ENCODE data around the gene SEC22A. TPM values are rescaled to one million over a fixed set of nuclear protein-coding genes. Genes with fewer than 3 reads are reported as not detected.

SEC22A gene, protein sequence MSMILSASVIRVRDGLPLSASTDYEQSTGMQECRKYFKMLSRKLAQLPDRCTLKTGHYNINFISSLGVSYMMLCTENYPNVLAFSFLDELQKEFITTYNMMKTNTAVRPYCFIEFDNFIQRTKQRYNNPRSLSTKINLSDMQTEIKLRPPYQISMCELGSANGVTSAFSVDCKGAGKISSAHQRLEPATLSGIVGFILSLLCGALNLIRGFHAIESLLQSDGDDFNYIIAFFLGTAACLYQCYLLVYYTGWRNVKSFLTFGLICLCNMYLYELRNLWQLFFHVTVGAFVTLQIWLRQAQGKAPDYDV
- 10 to 100 TPM; 13.8 to 15.8 TPM for total RNA-seq

DNA sequence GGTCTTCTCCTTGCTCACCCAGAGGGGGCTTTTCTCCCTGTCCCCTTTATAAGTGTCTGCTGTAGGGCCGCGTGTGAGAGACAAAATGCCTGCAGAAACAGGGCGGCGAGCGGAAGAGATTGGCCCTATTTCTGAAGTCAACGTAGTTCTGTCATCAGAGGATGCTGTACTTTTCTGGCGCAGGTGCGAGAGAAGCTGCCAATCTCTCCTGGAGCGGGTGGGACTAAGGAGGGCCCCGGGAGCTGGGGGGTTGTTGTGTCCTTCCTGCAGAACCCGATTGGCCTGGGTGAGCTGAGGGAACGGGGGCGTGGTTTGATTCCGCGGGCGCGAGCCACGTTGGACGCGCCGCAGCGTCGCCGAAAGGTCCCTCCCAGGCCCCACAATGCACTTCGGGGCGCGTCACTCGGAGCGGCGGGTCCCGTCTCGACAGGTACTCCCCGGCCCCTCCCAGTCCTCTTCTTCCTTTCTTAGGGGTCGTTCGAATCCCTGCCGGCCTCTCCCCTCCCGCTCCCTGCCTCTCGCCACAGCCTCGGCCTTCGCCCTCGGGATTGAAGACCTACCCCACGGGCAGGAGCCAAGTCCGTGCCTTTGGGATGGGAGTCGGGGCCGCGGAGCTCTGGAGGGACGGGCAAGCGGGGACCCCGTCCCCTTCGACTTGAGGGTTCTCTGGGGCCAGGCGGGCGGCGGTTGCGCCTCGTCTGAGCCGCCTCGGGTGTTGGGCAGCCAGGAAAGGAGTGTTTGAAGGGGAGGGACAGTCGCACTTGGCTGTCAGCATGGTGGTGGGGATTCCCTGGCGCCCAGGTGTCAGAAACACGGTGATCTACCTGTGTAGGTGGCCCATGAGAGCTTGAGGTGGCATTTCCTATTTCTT is at the start of gene SEC22A:
Gene SEC22A (plus strand): TSS at position 387 of the 871 bp plus-strand sequence. CDS start 7,275 bp downstream, outside the sequence.
- CTCF ChIA-PET: interaction anchor here (0.8 to 1.1 kb wide), 5 partner anchors 9 to 285 kb away, joined by 3 read pairs; no protein-coding TSS in a partner anchor
- H3K9me3 Mint-ChIP-seq: peaks cover 6% of the 10 kb centered on the region
- H3K36me3 Mint-ChIP-seq (ENCODE audit: low read depth): peaks cover 13% of the 10 kb centered on the region
- peaks cover 28% of the 10 kb centered on the region for H3K4me1 Mint-ChIP-seq
- peak; percentile 97 for DNase-seq
- POLR2A ChIA-PET: interaction anchor here (0.7 kb wide), 1 partner anchor 76 kb away, joined by 3 read pairs; no protein-coding TSS in a partner anchor
- H3K27ac Mint-ChIP-seq: peak within 1 kb of the TSS; percentile 99
- peaks cover 2% of the 10 kb centered on the region for H3K27me3 Mint-ChIP-seq
- H3K4me3 Mint-ChIP-seq: peak within 1 kb of the TSS; percentile 86

DNA sequence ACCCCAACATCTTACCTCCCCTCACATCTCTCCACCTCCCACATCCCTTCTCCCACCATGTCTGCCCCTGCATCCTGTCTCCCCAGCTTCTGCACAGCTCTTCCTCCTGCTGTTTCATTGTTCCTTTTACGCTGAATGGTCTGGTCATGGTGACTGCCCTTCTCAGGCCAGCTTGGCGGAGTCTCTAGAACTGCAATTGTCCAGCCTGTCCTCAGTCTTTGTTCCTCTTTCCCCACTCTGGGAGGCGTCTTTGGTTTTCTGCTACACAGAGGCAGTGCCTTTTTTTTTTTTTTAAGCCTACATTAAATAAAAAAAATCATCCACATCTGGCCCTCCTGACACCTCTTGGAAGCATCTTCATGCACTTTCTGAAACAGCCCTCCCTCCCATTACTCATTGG is 49.1 kb upstream of the SEC22A start:
- CTCF ChIA-PET: no interaction called here
- H3K27me3 Mint-ChIP-seq: no peaks in the 10 kb centered on the region

DNA sequence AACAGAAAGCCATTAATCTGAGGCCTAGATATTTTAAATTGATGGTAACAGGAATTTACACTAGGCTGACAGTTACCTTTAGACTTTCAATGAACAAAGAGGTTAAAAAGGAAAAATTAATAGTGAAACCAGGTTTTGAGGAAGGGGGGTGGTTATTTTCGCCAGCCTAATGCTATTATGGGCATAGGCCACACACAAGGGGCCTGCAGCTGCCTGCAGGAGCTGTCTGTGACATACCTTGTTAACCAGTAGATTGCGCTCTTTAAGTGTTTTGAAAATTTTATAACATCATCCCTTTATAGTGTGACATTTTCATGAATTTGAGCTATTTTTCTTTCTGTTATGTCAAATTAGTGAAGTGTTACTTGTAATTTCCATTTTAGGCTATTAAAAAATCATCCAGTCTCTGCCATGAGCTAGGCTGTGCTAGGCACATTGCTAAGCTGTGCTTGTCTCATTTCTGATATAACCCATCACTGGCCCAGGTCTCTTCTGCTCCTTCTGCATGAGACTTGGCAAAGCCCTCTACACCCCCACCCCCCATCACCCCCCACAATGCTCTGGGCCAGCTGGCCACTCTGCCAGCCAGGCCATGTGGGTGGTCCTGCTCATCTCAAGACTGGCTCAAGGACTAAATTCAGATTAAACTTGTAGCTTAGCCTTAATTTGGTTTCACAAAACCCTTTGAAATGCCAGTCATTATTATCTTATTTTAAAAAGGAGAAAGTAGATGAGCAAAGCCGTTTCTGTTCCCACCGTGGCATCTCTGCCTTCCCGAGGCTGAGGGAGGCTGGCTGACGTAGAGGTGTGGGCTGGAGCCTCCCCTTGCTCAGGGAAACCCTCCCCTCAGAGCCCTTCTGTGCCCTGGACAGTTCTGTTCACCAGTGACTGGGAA is 48.4 kb upstream of the SEC22A start:
- no peaks in the 10 kb centered on the region for H3K4me1 Mint-ChIP-seq
- H3K9me3 Mint-ChIP-seq: peaks cover 7% of the 10 kb centered on the region
- H3K27me3 Mint-ChIP-seq: no peaks in the 10 kb centered on the region
- ChIA-PET CTCF (no interaction called here), POLR2A (no interaction called here)
- H3K27ac Mint-ChIP-seq: no peak overlapping the region
- H3K36me3 Mint-ChIP-seq (ENCODE audit: low read depth): peaks cover 37% of the 10 kb centered on the region
- DNase-seq: no peak
- H3K4me3 Mint-ChIP-seq: no peak overlapping the region

More for the DNA sequence above, 49.1 kb upstream of the SEC22A start:
- H3K4me3 Mint-ChIP-seq: no peak overlapping the region
- no peaks in the 10 kb centered on the region for H3K4me1 Mint-ChIP-seq
- peaks cover 38% of the 10 kb centered on the region for H3K36me3 Mint-ChIP-seq (ENCODE audit: low read depth)
- POLR2A ChIA-PET: no interaction called here
- DNase-seq: no peak
- H3K9me3 Mint-ChIP-seq: peaks cover 7% of the 10 kb centered on the region
- H3K27ac Mint-ChIP-seq: no peak overlapping the region

DNA sequence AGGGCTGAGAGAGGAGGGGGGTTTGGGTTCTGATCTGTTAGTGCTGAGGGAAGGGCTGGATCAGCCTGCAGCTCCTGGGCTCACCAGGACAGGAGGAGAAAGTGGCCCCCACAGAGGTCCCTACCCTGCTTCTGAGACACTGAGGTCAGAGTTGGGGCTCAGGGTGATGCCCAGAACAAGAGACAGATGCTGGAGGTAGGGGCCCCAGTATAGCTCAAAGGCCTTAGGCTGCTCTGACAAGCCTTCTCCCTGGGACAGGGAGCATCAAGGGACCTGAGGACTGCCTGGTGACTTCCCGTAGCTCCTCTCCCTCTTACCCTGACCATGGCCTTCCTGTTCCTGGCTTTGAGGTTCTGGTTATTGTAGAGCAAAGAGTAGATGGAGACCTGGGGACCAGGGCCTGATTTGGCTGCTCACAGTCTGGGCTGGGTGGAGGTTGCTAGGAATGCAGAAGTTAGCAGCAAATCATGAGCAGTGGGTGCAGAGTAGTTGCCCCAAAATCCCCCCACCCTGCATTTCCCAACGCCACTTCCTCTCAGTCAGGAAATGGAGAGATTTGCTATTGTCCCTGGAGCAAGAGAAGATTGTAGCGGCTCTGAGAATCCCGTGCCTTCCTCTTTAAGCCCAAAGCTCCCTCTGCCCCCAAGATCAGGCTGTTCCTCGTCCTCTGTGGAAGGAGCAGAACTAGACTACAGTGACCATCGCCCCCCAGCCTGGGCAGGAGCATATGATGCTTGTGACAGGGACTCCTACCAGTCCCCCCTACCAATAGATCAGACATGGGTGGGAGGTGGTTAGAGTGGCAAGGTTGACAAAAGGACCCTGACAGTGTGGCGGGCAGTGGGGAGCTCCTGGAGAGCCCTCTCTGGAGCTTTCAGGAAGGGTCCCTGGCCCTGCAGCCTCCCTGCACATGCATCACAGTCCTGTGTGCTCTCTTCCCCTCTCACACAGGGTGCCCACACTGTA is 47.4 kb upstream of the SEC22A start:
- no peaks in the 10 kb centered on the region for H3K27me3 Mint-ChIP-seq
- peaks cover 7% of the 10 kb centered on the region for H3K9me3 Mint-ChIP-seq
- DNase-seq: no peak
- ChIA-PET CTCF (no interaction called here), POLR2A (no interaction called here)
- H3K4me1 Mint-ChIP-seq: no peaks in the 10 kb centered on the region
- no peak overlapping the region for H3K27ac Mint-ChIP-seq
- peaks cover 29% of the 10 kb centered on the region for H3K36me3 Mint-ChIP-seq (ENCODE audit: low read depth)
- H3K4me3 Mint-ChIP-seq: no peak overlapping the region

DNA sequence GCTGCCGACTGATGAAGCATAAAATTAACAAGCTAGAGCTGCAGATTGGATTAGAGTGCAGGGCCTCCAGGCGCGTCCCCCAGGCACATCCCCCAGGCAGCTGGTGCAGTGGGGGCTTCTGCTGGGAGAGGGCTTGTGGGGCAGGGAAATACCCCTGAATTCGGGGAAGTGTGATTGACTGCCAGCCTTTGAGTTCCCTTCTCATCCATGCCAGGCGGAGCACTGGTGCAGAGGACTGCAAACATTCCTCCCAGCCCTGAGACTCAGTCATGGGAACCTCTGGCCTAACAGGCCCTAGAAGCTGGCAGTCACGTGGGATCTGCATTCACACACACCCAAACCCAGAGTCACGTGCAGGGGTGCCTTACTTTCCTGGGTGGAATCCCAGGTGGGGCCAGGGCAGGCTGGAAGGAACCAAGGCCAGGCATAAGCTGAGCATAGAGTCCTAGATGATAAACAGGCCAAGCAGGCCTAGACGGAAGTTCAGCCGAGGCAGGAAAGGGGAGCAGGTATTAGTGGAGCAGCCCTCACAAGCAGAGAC is 46.2 kb upstream of the SEC22A start:
- Mint-ChIP-seq H3K36me3 (ENCODE audit: low read depth) (peaks cover 19% of the 10 kb centered on the region), H3K4me3 (no peak overlapping the region), H3K27ac (no peak overlapping the region), H3K9me3 (peaks cover 3% of the 10 kb centered on the region), H3K4me1 (no peaks in the 10 kb centered on the region), H3K27me3 (no peaks in the 10 kb centered on the region)
- CTCF ChIA-PET: no interaction called here
- POLR2A ChIA-PET: no interaction called here
- no peak for DNase-seq

DNA sequence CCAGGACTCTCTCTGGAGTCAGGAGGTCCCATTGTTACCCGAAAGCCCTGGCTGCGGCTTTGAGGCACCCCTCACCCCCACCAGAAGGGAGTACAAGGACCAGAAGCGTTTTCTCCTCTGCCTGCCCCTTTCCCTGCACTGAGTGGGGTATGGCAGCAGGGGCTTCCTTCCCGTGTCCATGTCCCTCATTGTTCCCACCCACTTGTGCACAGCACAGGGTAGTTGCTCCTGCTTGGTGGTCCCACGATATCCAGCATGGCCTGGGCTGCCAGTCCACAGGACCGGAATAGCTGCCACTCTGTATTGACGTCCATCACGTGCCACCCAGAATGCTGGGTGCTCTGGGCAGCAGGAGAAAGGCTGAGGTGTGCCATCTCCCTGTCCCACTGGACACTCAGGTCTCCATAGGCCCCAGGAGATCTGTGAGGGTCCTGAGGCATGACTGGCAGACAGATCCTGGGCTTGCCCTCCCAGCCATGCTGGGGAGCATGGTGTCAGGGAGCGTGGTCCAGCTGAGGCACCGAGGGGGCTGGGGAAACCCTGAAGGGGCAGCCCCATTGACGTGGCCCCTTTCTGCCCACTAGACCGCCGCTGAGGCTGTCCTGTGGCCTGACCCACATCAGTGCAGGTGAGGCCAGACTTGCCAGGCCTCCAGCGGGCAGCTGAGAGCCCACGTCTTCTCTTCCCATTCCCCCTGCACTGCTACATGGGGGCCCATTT is 45.3 kb upstream of the SEC22A start:
- H3K4me1 Mint-ChIP-seq: no peaks in the 10 kb centered on the region

DNA sequence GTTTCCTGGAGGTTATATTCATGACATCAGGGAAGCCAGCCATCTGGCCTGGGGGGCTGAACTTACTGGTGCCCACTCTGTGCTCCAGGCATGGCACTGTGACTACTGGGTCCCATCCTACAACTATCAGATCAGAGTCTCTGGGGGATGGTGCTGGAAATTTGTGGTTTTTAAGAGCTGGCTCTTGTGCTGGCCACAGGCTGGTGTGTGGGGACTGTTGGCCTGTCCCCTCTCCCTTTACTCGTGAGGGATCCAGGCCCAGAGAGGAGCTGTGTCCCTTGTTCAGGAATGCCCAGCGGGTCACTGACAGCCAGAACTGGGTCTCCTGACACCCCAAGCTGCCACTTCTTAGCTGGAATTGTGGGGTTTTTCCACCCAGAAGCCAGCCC is 44.5 kb upstream of the SEC22A start:
- Mint-ChIP-seq H3K36me3 (ENCODE audit: low read depth) (peaks cover 11% of the 10 kb centered on the region), H3K27me3 (no peaks in the 10 kb centered on the region), H3K4me3 (no peak overlapping the region), H3K9me3 (no peaks in the 10 kb centered on the region), H3K27ac (no peak overlapping the region), H3K4me1 (no peaks in the 10 kb centered on the region)
- CTCF ChIA-PET: interaction anchor here (0.9 to 1.8 kb wide), 3 partner anchors 12 to 36 kb away, joined by 3 to 4 read pairs (median 4); no protein-coding TSS in a partner anchor
- POLR2A ChIA-PET: interaction anchor here (0.5 kb wide), 1 partner anchor 306 kb away, joined by 4 read pairs; no protein-coding TSS in a partner anchor
- no peak for DNase-seq

More for the DNA sequence above, 45.3 kb upstream of the SEC22A start:
- no peaks in the 10 kb centered on the region for H3K27me3 Mint-ChIP-seq
- ChIA-PET CTCF (interaction anchor here (1.8 kb wide), 1 partner anchor 11 kb away, joined by 4 read pairs; no protein-coding TSS in a partner anchor), POLR2A (no interaction called here)
- H3K4me3 Mint-ChIP-seq: no peak overlapping the region
- H3K9me3 Mint-ChIP-seq: peaks cover 3% of the 10 kb centered on the region
- DNase-seq: no peak
- peaks cover 13% of the 10 kb centered on the region for H3K36me3 Mint-ChIP-seq (ENCODE audit: low read depth)
- H3K27ac Mint-ChIP-seq: no peak overlapping the region

DNA sequence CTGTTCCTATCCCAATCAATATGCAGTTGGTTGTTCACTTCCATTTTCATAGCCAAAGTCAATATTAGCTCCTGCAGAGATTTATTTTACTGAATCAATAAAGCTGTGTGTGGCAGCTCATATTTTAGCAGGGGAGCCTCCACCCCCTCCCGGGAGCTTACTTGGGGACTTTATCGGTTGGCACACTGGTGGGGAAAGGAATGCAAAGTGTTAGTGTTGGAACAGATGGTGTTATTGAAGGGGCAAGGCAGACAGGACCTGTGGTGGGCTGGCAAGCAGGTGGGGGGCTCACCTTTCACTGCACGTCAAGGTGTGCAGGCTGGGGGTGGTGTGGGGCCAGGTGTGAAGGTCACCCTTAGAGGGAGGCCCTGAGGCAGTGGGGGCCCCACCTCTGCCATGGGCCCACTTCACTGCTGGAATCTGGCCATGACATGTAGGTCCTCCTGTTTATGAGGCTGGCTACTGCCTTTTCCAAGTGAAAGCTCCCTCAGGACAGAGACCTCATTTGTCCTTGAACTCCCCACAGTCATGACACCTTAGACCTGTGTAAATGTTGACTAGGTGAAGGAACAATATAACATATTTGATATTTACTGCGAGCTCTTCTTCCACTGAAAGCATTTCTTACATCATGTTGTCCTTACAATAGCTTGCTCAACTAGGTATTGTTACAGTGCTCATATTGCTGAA is 44.0 kb upstream of the SEC22A start:
- no peak overlapping the region for H3K4me3 Mint-ChIP-seq
- H3K27me3 Mint-ChIP-seq: no peaks in the 10 kb centered on the region
- DNase-seq: no peak
- no peaks in the 10 kb centered on the region for H3K9me3 Mint-ChIP-seq
- POLR2A ChIA-PET: interaction anchor here (0.5 kb wide), 1 partner anchor 306 kb away, joined by 4 read pairs; no protein-coding TSS in a partner anchor
- CTCF ChIA-PET: interaction anchor here (0.5 to 1.8 kb wide), 4 partner anchors 13 to 889 kb away, joined by 3 to 4 read pairs (median 4); no protein-coding TSS in a partner anchor
- no peaks in the 10 kb centered on the region for H3K4me1 Mint-ChIP-seq
- H3K36me3 Mint-ChIP-seq (ENCODE audit: low read depth): peaks cover 8% of the 10 kb centered on the region
- H3K27ac Mint-ChIP-seq: no peak overlapping the region

DNA sequence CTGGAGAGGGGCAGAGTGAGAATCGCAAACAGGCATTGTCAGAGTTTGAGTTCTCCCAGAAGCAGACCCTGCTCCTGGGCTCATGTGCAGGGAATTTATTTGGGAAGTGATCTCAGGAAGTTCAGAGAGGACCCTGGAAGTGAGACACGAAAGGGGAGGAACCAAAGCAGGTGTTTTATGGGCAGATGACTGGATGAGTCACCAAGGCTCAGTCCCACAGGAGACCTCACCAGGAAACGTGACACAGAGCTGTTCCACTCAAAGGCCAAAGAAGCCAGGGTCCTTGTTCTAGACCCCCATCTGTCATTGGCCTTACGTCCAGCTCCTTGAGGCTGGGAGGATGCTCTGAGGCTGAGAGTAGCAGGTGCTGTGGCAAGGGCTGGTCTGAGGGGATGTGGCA is 43.4 kb upstream of the SEC22A start:
- H3K4me1 Mint-ChIP-seq: no peaks in the 10 kb centered on the region
- no peak overlapping the region for H3K27ac Mint-ChIP-seq
- CTCF ChIA-PET: interaction anchor here (1.3 to 1.8 kb wide), 2 partner anchors 13 to 37 kb away, joined by 4 read pairs; no protein-coding TSS in a partner anchor
- H3K4me3 Mint-ChIP-seq: no peak overlapping the region
- POLR2A ChIA-PET: no interaction called here
- no peaks in the 10 kb centered on the region for H3K9me3 Mint-ChIP-seq
- no peaks in the 10 kb centered on the region for H3K27me3 Mint-ChIP-seq
- peaks cover 4% of the 10 kb centered on the region for H3K36me3 Mint-ChIP-seq (ENCODE audit: low read depth)
- no peak for DNase-seq

DNA sequence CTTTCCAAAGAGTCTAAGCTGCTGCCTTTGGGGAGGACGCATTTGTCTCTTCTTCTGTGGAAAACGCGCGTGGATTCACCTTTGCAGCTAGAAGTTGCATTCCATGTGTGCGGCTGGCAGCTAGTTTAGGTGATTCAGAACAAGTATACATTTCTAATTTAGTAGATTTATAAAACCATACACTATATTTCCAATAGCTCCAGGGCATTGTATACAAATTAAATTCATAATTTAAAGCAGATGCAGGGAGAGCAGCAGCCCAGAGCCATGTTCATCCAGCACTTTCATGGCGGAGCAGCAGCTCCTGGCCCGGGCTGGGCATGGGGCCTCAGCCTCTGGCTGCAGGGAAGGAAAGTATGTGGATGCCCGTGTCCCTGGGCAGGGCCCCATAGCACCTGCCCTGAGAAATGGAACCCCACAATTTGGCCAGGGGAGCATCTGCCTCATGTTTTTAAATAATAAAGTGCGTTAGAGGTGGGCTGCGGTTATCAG is 42.8 kb upstream of the SEC22A start:
- Mint-ChIP-seq H3K4me3 (no peak overlapping the region), H3K27ac (no peak overlapping the region), H3K27me3 (no peaks in the 10 kb centered on the region), H3K36me3 (ENCODE audit: low read depth) (peaks cover 4% of the 10 kb centered on the region), H3K4me1 (no peaks in the 10 kb centered on the region), H3K9me3 (no peaks in the 10 kb centered on the region)
- DNase-seq: no peak
- CTCF ChIA-PET: interaction anchor here (0.6 kb wide), 1 partner anchor 1863 kb away, joined by 3 read pairs; no protein-coding TSS in a partner anchor
- POLR2A ChIA-PET: no interaction called here
